ENCODE results near the gene PRSS50.

- TF ChIP-seq CTCF (IDR thresholded peaks at IDR 0.05; ENCODE audit: low read length) (no peak), EZH2 (optimal IDR thresholded peaks at IDR 0.05; ENCODE audit: low read depth, low read length) (no peak)
Observed at GRCh38 chr3:46680298-46680826, 37.3 kb downstream of the PRSS50 start.
